ENCODE measurements around the gene LLGL1. TPM values are rescaled to one million over a fixed set of nuclear protein-coding genes. Genes with fewer than 3 reads are reported as not detected.

The LLGL1 gene
- total and polyA plus RNA-seq, 10 donors, result 2.9 to 23.4 (median 14.5) TPM

DNA sequence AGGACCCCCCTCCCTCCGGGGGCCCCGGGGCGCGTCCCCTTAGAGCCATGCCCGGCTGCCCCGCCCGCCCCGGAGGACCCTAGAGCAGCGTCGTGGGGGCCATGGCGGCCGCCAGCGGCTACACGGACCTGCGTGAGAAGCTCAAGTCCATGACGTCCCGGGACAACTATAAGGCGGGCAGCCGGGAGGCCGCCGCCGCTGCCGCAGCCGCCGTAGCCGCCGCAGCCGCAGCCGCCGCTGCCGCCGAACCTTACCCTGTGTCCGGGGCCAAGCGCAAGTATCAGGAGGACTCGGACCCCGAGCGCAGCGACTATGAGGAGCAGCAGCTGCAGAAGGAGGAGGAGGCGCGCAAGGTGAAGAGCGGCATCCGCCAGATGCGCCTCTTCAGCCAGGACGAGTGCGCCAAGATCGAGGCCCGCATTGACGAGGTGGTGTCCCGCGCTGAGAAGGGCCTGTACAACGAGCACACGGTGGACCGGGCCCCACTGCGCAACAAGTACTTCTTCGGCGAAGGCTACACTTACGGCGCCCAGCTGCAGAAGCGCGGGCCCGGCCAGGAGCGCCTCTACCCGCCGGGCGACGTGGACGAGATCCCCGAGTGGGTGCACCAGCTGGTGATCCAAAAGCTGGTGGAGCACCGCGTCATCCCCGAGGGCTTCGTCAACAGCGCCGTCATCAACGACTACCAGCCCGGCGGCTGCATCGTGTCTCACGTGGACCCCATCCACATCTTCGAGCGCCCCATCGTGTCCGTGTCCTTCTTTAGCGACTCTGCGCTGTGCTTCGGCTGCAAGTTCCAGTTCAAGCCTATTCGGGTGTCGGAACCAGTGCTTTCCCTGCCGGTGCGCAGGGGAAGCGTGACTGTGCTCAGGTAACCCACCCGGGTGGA, 41.0 kb upstream of the LLGL1 start:
- intact Hi-C loops (cut with DNase I; ENCODE audit: low total_unique reads), result no loop called here
- H3K4me1 ChIP-seq, result peaks cover 47 to 64% (median 57%) of the 10 kb centered on the region in 6 donors
- peak; percentile 92 for DNase-seq
- peak; percentile 43 to 84 (median 64) for TF ChIP-seq POLR2AphosphoS5 (IDR thresholded peaks at IDR 0.05)
- TF ChIP-seq POLR2A (IDR thresholded peaks at IDR 0.05), result no peak
- TF ChIP-seq, protein P1, sequence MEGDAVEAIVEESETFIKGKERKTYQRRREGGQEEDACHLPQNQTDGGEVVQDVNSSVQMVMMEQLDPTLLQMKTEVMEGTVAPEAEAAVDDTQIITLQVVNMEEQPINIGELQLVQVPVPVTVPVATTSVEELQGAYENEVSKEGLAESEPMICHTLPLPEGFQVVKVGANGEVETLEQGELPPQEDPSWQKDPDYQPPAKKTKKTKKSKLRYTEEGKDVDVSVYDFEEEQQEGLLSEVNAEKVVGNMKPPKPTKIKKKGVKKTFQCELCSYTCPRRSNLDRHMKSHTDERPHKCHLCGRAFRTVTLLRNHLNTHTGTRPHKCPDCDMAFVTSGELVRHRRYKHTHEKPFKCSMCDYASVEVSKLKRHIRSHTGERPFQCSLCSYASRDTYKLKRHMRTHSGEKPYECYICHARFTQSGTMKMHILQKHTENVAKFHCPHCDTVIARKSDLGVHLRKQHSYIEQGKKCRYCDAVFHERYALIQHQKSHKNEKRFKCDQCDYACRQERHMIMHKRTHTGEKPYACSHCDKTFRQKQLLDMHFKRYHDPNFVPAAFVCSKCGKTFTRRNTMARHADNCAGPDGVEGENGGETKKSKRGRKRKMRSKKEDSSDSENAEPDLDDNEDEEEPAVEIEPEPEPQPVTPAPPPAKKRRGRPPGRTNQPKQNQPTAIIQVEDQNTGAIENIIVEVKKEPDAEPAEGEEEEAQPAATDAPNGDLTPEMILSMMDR (IDR thresholded peaks at IDR 0.05 in 8 of 11, conservative IDR thresholded peaks at IDR 0.05 in 3 of 11), result peak in 2 of 11 experiments; percentile 5 to 10
- WGBS, 5 donors, result 0 to 1% (median 1%) methylated on average over 20 to 92 of the region's 92 CpGs
- peak overlapping the region; percentile 73 to 94 (median 85) for H3K4me3 ChIP-seq
- H3K27me3 ChIP-seq (replicated peaks in 1 of 7), result no peaks in the 10 kb centered on the region
- no peaks in the 10 kb centered on the region for H3K9me3 ChIP-seq
- H3K27ac ChIP-seq, result peak overlapping the region; percentile 97 to 100 (median 98)
- peaks cover 0 to 30% (median 0%) of the 10 kb centered on the region in 6 donors for H3K36me3 ChIP-seq

DNA sequence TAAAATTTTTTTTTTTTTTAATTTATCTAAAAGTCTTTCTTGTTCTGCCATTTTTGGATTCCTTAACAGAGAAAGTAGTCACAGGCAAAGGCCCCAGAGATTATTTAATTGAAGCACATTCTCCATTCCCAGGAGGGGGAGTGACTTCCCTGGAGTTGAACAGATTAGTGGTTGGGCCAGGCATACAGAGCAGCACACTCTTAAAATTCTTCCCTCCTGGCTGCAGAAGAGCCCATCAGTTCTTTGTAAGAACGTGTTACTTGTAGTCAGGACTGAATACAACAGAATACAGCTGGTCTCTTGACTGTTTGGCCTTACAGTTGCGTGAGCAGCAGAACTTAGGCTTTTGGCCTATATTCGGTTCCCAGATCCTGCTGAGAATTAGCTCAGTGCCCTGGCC, 40.0 kb upstream of the LLGL1 start:
- H3K4me1 ChIP-seq, result peaks cover 54 to 74% (median 67%) of the 10 kb centered on the region in 6 donors
- WGBS, 5 donors, result 19 to 45% (median 33%) methylated on average over 3 of the region's 3 CpGs
- peak overlapping the region; percentile 73 to 94 (median 85) for H3K4me3 ChIP-seq
- H3K9me3 ChIP-seq, result no peaks in the 10 kb centered on the region
- no peaks in the 10 kb centered on the region for H3K27me3 ChIP-seq (replicated peaks in 1 of 7)
- intact Hi-C loops (cut with DNase I; ENCODE audit: low total_unique reads), result no loop called here
- TF ChIP-seq, protein P1 (IDR thresholded peaks at IDR 0.05 in 8 of 11, conservative IDR thresholded peaks at IDR 0.05 in 3 of 11), result no peak
- no peak for TF ChIP-seq POLR2A (IDR thresholded peaks at IDR 0.05)
- H3K27ac ChIP-seq, result peak overlapping the region in 7 of 8 donors; percentile 41 to 99 (median 98)
- H3K36me3 ChIP-seq, result peaks cover 0 to 40% (median 0%) of the 10 kb centered on the region in 6 donors
- no peak for DNase-seq

DNA sequence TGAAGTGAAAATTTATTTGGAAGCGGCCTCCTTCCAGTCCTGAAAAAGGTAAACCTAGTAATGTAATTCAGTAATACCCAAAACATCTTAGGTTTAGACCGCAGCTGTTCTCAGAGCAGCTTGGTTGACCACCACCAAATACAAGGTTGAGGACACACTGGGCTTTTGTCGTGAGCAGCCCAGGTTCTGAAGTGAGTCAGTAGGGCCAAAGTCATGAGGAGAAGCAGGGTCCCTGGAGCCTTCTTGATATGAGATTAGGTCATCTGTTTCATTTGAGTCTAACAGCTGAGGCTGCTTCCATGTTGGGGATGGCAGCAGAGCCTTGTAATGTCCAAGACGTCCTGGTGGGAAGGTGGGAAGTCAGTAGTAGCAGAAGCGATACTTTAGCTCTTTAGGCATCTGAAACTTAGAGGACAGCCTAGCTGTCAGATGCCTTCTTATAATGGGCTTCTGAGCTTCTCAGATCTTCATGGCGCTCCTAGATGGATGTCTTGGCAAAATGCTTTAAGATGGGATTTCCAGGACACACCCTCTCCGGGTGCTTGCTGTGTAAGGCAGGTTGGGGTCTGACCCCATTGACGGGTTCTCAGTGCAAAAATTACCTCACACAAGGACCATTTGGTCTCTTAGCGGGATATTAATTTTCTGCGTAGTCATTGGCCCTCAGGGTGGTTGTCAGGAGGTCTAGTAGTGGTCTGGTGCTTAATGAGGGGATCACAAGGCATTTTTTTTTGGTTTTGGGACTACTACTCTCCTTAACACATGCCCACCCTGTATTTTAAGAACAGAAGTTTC, 39.4 kb upstream of the LLGL1 start:
- Histone ChIP-seq H3K27me3 (replicated peaks in 1 of 7) (no peaks in the 10 kb centered on the region), H3K9me3 (no peaks in the 10 kb centered on the region), H3K27ac (peak overlapping the region in 7 of 8 donors; percentile 31 to 99 (median 97)), H3K36me3 (peaks cover 0 to 47% (median 0%) of the 10 kb centered on the region in 6 donors), H3K4me1 (peaks cover 56 to 80% (median 73%) of the 10 kb centered on the region in 6 donors), H3K4me3 (peak overlapping the region; percentile 73 to 94 (median 85))
- intact Hi-C loops (cut with DNase I; ENCODE audit: low total_unique reads), result no loop called here
- DNase-seq, result no peak
- no peak for TF ChIP-seq POLR2AphosphoS5 (IDR thresholded peaks at IDR 0.05)
- no peak for TF ChIP-seq POLR2A (IDR thresholded peaks at IDR 0.05)
- TF ChIP-seq, protein P1 (IDR thresholded peaks at IDR 0.05 in 8 of 11, conservative IDR thresholded peaks at IDR 0.05 in 3 of 11), result no peak
- WGBS, 5 donors, result 47 to 71% (median 63%) methylated on average over 10 of the region's 10 CpGs
